ENCODE results near the gene TMEM91. TPM values are rescaled to one million over a fixed set of nuclear protein-coding genes. Genes with fewer than 3 reads are reported as not detected.

Gene TMEM91
- total RNA-seq, 4 donors from 2014 or later = 3.3 to 22.7 (median 17.4) TPM

- TF ChIP-seq CTCF (IDR thresholded peaks at IDR 0.05; ENCODE audit: low read depth) = no peak
Measured at GRCh38 chr19:41431426-41432386, 55.4 kb downstream of the TMEM91 start.

DNA sequence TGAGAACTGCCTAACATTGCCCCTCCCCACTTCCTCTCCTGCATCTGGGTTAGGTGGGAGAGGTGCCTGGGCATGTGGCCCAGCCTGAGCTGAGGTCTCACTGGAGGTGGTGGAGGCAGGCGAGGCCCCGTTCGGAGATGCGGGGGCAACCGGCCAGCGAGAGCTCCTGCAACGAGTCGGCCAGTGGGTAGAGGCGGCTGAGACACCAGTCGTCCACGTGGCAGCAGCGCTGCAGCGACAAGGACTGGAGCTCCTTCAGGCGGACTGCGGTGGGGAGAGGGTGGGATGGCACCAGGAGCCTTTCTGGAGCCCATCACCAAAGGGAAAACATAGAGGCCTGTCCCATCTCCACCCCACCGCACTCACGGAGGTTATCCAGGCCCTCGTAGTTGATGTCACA is 56.8 kb downstream of the TMEM91 start:
- TF ChIP-seq CTCF (IDR thresholded peaks at IDR 0.05; ENCODE audit: low read depth) = no peak

Other genes starting within 250 kb of the TMEM91 start
- 1 to 10 TPM; 1.9 to 5.6 (median 3.3) TPM for gene CYP2S1, start 183.3 kb upstream of the TMEM91 start, total RNA-seq
- 100 to 1,000 TPM in 1 of 4 donors, 10 to 100 TPM in 3; 72.6 to 118 (median 80.0) TPM for gene AXL, start 157.3 kb upstream of the TMEM91 start, total RNA-seq
- 100 to 1,000 TPM in 3 of 4 donors, 10 to 100 TPM in 1; 83.3 to 178 (median 135) TPM for gene HNRNPUL1, start 112.2 kb upstream of the TMEM91 start, total RNA-seq
- gene CCDC97, start 66.4 kb upstream of the TMEM91 start, total RNA-seq = 10 to 100 TPM; 10.0 to 15.4 (median 12.6) TPM
- 10 to 100 TPM; 12.4 to 29.1 (median 21.4) TPM for gene TGFB1, start 22.6 kb upstream of the TMEM91 start, total RNA-seq
- gene B9D2, start 12.4 kb upstream of the TMEM91 start, total RNA-seq = 1 to 10 TPM; 1.6 to 4.8 (median 3.1) TPM
- 10 to 100 TPM; 10.9 to 20.5 (median 17.1) TPM for gene EXOSC5, start 20.8 kb downstream of the TMEM91 start, total RNA-seq
- 10 to 100 TPM; 27.9 to 59.2 (median 39.1) TPM for gene BCKDHA, start 21.3 kb downstream of the TMEM91 start, total RNA-seq
- 10 to 100 TPM in 1 of 4 donors, 1 to 10 TPM in 1, under 1 TPM in 2; 0.49 to 12.6 (median 1.9) TPM for gene B3GNT8, start 50.8 kb downstream of the TMEM91 start, total RNA-seq
- 10 to 100 TPM; 19.9 to 33.9 (median 24.7) TPM for gene DMAC2, start 63.4 kb downstream of the TMEM91 start, total RNA-seq
- gene ERICH4, start 66.6 kb downstream of the TMEM91 start, total RNA-seq = not detected
- gene CEACAM21, start 199.6 kb downstream of the TMEM91 start, total RNA-seq = 1 to 10 TPM in 2 of 4 donors, not detected in 2; 1.1 to 3.1 TPM

Measured in subcutaneous adipose tissue (tissue), 4 donors.